Liver (tissue), 9 donors: ENCODE results near the gene RTN4IP1. TPM values are rescaled to one million over a fixed set of nuclear protein-coding genes. Genes with fewer than 3 reads are reported as not detected.

Source experiments
- DNase-seq: peaks from one replicate; pipeline ENCODE4 v3.0.0-alpha.2; 2017; ENCODE audit warnings: low spot score
- H3K27ac ChIP-seq, 2 donors: one replicate each; pipeline ENCODE4 v1.7.0; 2013; ENCODE audit warnings: inconsistent platforms in 2 of 2, low read length in 2 of 2, control low read depth in 1 of 2, low read depth in 1 of 2, mild to moderate bottlenecking in 1 of 2
- H3K27me3 ChIP-seq, 4 donors: one replicate each; pipeline versions ENCODE4 v1.6.1 to v1.7.0; 2013; ENCODE audit warnings: low read length in 3 of 4, inconsistent platforms in 1 of 4, mild to moderate bottlenecking in 1 of 4, moderate library complexity in 1 of 4; ENCODE audit not compliant: control insufficient read depth in 4 of 4, insufficient read depth in 4 of 4
- H3K36me3 ChIP-seq, 4 donors: one replicate each; pipeline versions ENCODE4 v1.6.1 to v1.7.0; 2013; ENCODE audit warnings: low read length in 3 of 4, mild to moderate bottlenecking in 3 of 4, low read depth in 1 of 4, moderate library complexity in 1 of 4; ENCODE audit not compliant: control insufficient read depth in 4 of 4, insufficient read depth in 3 of 4
- H3K4me1 ChIP-seq, 4 donors: one replicate each; pipeline versions ENCODE4 v1.6.1 to v1.7.0; 2013; ENCODE audit warnings: low read length in 3 of 4, mild to moderate bottlenecking in 3 of 4, moderate library complexity in 1 of 4; ENCODE audit not compliant: control insufficient read depth in 4 of 4, insufficient read depth in 4 of 4
- H3K4me3 ChIP-seq, 3 donors: one replicate each; pipeline versions ENCODE4 v1.6.1 to v1.7.0; 2013; ENCODE audit warnings: low read length in 3 of 3, control low read depth in 1 of 3, low read depth in 1 of 3, mild to moderate bottlenecking in 1 of 3
- H3K9ac ChIP-seq, 2 donors: one replicate each; pipeline ENCODE4 v1.7.0; 2013; ENCODE audit warnings: low read length in 2 of 2, mild to moderate bottlenecking in 2 of 2, moderate library complexity in 2 of 2, control low read depth in 1 of 2, low read depth in 1 of 2
- H3K9me3 ChIP-seq, 4 donors: one replicate each; pipeline versions ENCODE4 v1.6.1 to v1.7.0; 2013; ENCODE audit warnings: low read length in 3 of 4; ENCODE audit not compliant: control insufficient read depth in 4 of 4
- ATF3 ChIP-seq: IDR thresholded peaks from 2 replicates; pipeline ENCODE4 v1.6.1; 2016; ENCODE audit warnings: antibody characterized with exemption
- EGR1 ChIP-seq, 2 donors: IDR thresholded peaks; 2 replicates each; pipeline ENCODE4 v1.6.1; 2016 to 2018; ENCODE audit warnings: antibody characterized with exemption in 2 of 2, low read depth in 2 of 2
- FOXA1 ChIP-seq: IDR thresholded peaks from 2 replicates; pipeline ENCODE4 v1.6.1; 2016; ENCODE audit warnings: antibody characterized with exemption
- FOXA2 ChIP-seq: IDR thresholded peaks from 2 replicates; pipeline ENCODE4 v1.6.1; 2016; ENCODE audit warnings: antibody characterized with exemption
- GABPA ChIP-seq, 2 donors: IDR thresholded peaks in 1 of 2; conservative IDR thresholded peaks in 1 of 2; 2 replicates each; pipeline ENCODE4 v1.6.1; 2016; ENCODE audit warnings: antibody characterized with exemption in 2 of 2, mild to moderate bottlenecking in 1 of 2, moderate library complexity in 1 of 2
- HNF4A ChIP-seq, 2 donors: conservative IDR thresholded peaks; 2 replicates each; pipeline ENCODE4 v1.6.1; 2016; ENCODE audit warnings: antibody characterized with exemption in 2 of 2, mild to moderate bottlenecking in 2 of 2
- HNF4G ChIP-seq: IDR thresholded peaks from 2 replicates; pipeline ENCODE4 v1.6.1; 2016; ENCODE audit warnings: antibody characterized with exemption
- JUND ChIP-seq, 2 donors: IDR thresholded peaks; 2 replicates each; pipeline ENCODE4 v1.6.1; 2016; ENCODE audit warnings: antibody characterized with exemption in 2 of 2
- NR2F2 ChIP-seq: IDR thresholded peaks from 2 replicates; pipeline ENCODE4 v1.6.1; 2016; ENCODE audit warnings: antibody characterized with exemption
- RAD21 ChIP-seq, 2 donors: IDR thresholded peaks; 2 replicates each; pipeline ENCODE4 v1.6.1; 2016; ENCODE audit warnings: antibody characterized with exemption in 2 of 2, mild to moderate bottlenecking in 2 of 2
- REST ChIP-seq: IDR thresholded peaks from 2 replicates; pipeline ENCODE4 v1.6.1; 2016; ENCODE audit warnings: antibody characterized with exemption, mild to moderate bottlenecking
- RXRA ChIP-seq, 2 donors: IDR thresholded peaks; 2 replicates each; pipeline ENCODE4 v1.6.1; 2017 to 2018; ENCODE audit warnings: antibody characterized with exemption in 2 of 2, mild to moderate bottlenecking in 1 of 2
- SP1 ChIP-seq: IDR thresholded peaks from 2 replicates; pipeline ENCODE4 v1.6.1; 2018; ENCODE audit warnings: antibody characterized with exemption, mild to moderate bottlenecking
- TAF1 ChIP-seq: conservative IDR thresholded peaks from 2 replicates; pipeline ENCODE4 v1.6.1; 2016; ENCODE audit warnings: antibody characterized with exemption, mild to moderate bottlenecking
- YY1 ChIP-seq: IDR thresholded peaks from 2 replicates; pipeline ENCODE4 v1.6.1; 2016; ENCODE audit warnings: antibody characterized with exemption, mild to moderate bottlenecking
- WGBS: extraction: QIAGEN DNeasy Blood & Tissue Kit; methylation state at CpG from one replicate; pipeline ENCODE4 v1.1.7; 2013; 5-methylcytosine and 5-hydroxymethylcytosine counted together
- polyA plus RNA-seq, 2 donors: library from polyadenylated mRNA; stranded (reverse) in 1 of 2; unstranded in 1 of 2; fragments of 200-250 nt in 1 of 2; fragments of >200 nt in 1 of 2; fragmentation: Nextera tagmentation in 1 of 2; extraction: Ambion mirVana in 1 of 2; gene quantifications; one replicate each; pipeline versions ENCODE4 v1.2.1 to v1.2.3, GENCODE V29; 2013 to 2015
- total RNA-seq, 2 donors: library from RNA; depleted of rRNA; stranded (reverse); fragments of >200 nt; gene quantifications; one replicate each; pipeline ENCODE4 v1.2.3, GENCODE V29; 2014
- donor health status: healthy.
- donor health status: healthy.
- donor health status: healthy.
- donor health status: healthy.
- donor health status: healthy.

RTN4IP1 gene
- total and polyA plus RNA-seq, 4 donors: 3.7 to 6.9 (median 4.6) TPM

- H3K27me3 ChIP-seq: no peaks in the 10 kb centered on the region
- H3K9me3 ChIP-seq: no peaks in the 10 kb centered on the region
- no peak overlapping the region for H3K4me3 ChIP-seq
- WGBS: 96% methylated on average over 8 of the region's 8 CpGs
- H3K36me3 ChIP-seq: peaks cover 0 to 5% (median 2%) of the 10 kb centered on the region in 4 donors
- H3K4me1 ChIP-seq: no peaks in the 10 kb centered on the region
- H3K27ac ChIP-seq: no peak overlapping the region
- no peak for DNase-seq
- H3K9ac ChIP-seq: no peak overlapping the region
- TF ChIP-seq SP1 (no peak), ATF3 (no peak), FOXA1 (no peak), HNF4G (no peak), REST (no peak), HNF4A (conservative IDR thresholded peaks at IDR 0.05) (no peak), RAD21 (IDR thresholded peaks at IDR 0.05) (no peak), EGR1 (IDR thresholded peaks at IDR 0.05; ENCODE audit: low read depth in 2 of 2) (no peak), TAF1 (no peak)
These were observed 6.9 kb downstream of the RTN4IP1 start for GRCh38 chr6:106622412-106622811.

- H3K4me3 ChIP-seq: no peak overlapping the region
- TF ChIP-seq RAD21 (IDR thresholded peaks at IDR 0.05) (no peak), JUND (IDR thresholded peaks at IDR 0.05) (no peak), ATF3 (no peak), GABPA (IDR thresholded peaks at IDR 0.05 in 1 of 2, conservative IDR thresholded peaks at IDR 0.05 in 1 of 2) (no peak), TAF1 (no peak), HNF4A (conservative IDR thresholded peaks at IDR 0.05) (no peak), NR2F2 (no peak), FOXA2 (no peak), HNF4G (no peak), RXRA (IDR thresholded peaks at IDR 0.05) (no peak)
- H3K9me3 ChIP-seq: no peaks in the 10 kb centered on the region
- H3K4me1 ChIP-seq: no peaks in the 10 kb centered on the region
- H3K27me3 ChIP-seq: no peaks in the 10 kb centered on the region
- no peak overlapping the region for H3K27ac ChIP-seq
- 92% methylated on average over 3 of the region's 3 CpGs for WGBS
- peaks cover 0 to 8% (median 4%) of the 10 kb centered on the region in 4 donors for H3K36me3 ChIP-seq
- no peak overlapping the region for H3K9ac ChIP-seq
- DNase-seq: no peak
These were observed 8.2 kb downstream of the RTN4IP1 start for GRCh38 chr6:106620931-106621672.

GRCh38 chr6:106619223-106619622, 10.1 kb downstream of the RTN4IP1 start:
- peaks cover 0 to 9% (median 4%) of the 10 kb centered on the region in 4 donors for H3K36me3 ChIP-seq
- WGBS: 48% methylated on average over 1 of the region's 1 CpG

More at GRCh38 chr6:106619223-106619622, 10.1 kb downstream of the RTN4IP1 start:
- Histone ChIP-seq H3K4me1 (no peaks in the 10 kb centered on the region), H3K27ac (no peak overlapping the region), H3K9ac (no peak overlapping the region), H3K27me3 (no peaks in the 10 kb centered on the region), H3K9me3 (no peaks in the 10 kb centered on the region), H3K4me3 (no peak overlapping the region)
- TF ChIP-seq YY1 (no peak), JUND (IDR thresholded peaks at IDR 0.05) (no peak), FOXA2 (no peak), HNF4G (no peak)
- no peak for DNase-seq
